A549 (cell line): ENCODE results near the gene IQCE. TPM values are rescaled to one million over a fixed set of nuclear protein-coding genes. Genes with fewer than 3 reads are reported as not detected.

Experiments used
- ATAC-seq, 2 experiments: fragments of 200-7000 bp in 1 of 2; fragments of >200 bp in 1 of 2; cut with Nextera tagmentation in 1 of 2; cut with Tn5 transposase in 1 of 2; 3 replicates each; pipeline versions ENCODE4 v1.8.0 to v1.9.1; 2018 to 2020; ENCODE audit warnings: mild to moderate bottlenecking in 1 of 2, moderate library complexity in 1 of 2
- CTCF ChIA-PET: fragments of 300-600 bp; sonication (Branson Sonifier 250); formaldehyde crosslinking; extraction: SDS; loops from one replicate; lab custom pipeline; 2021; ENCODE audit warnings: antibody characterized with exemption, inconsistent platforms; lab: Yijun Ruan, JAX
- POLR2A ChIA-PET: fragments of 350-600 bp; formaldehyde crosslinking; extraction: SDS; loops from one replicate; lab custom pipeline; 2021; ENCODE audit warnings: antibody characterized with exemption, inconsistent platforms; lab: Yijun Ruan, JAX
- DNase-seq, 2 experiments: peaks; one replicate each; pipeline versions ENCODE4 v3.0.0 to v3.0.0-alpha.2; 2011 to 2016; ENCODE audit warnings: low read depth in 1 of 2, low spot score in 1 of 2
- FAIRE-seq: peaks from 2 replicates; lab custom pipeline; 2011; peaks lifted over from hg19 to GRCh38; lab: Jason Lieb, UNC
- H3K27ac ChIP-seq, 2 experiments: fragments of >200 bp; sonication (Bioruptor Twin); formaldehyde crosslinking; 3 replicates each; pipeline ENCODE4 v1.5.1; 2016 to 2017
- H3K4me1 ChIP-seq: fragments of >200 bp; sonication (Bioruptor Twin); formaldehyde crosslinking; 3 replicates; pipeline ENCODE4 v1.6.1; 2016
- H3K4me2 ChIP-seq: fragments of >200 bp; sonication (Bioruptor Twin); formaldehyde crosslinking; 3 replicates; pipeline ENCODE4 v1.6.1; 2016
- H3K4me3 ChIP-seq: fragments of >200 bp; sonication (Bioruptor Twin); formaldehyde crosslinking; 3 replicates; pipeline ENCODE4 v1.5.1; 2016
- H3K9me3 ChIP-seq: fragments of >200 bp; sonication (Bioruptor Twin); formaldehyde crosslinking; 3 replicates; pipeline ENCODE4 v1.6.1; 2016
- BHLHE40 ChIP-seq: IDR thresholded peaks from 2 replicates; pipeline ENCODE4 v1.6.1; 2012; ENCODE audit warnings: low read depth, low read length, inconsistent platforms
- CBX2 ChIP-seq: fragments of 200-600 bp; sonication (generic); IDR thresholded peaks from 2 replicates; pipeline ENCODE4 v1.6.1; 2016; ENCODE audit warnings: low read depth, mild to moderate bottlenecking, borderline replicate concordance
- CEBPB ChIP-seq, 2 experiments: fragments of >200 bp in 1 of 2; sonication (Bioruptor Twin) in 1 of 2; formaldehyde crosslinking in 1 of 2; IDR thresholded peaks; 2 replicates each; pipeline ENCODE4 v1.6.1; 2012 to 2016
- EHF ChIP-seq: fragments of 250-450 bp; sonication (Bioruptor Pico); IDR thresholded peaks from 2 replicates; pipeline ENCODE4 v1.5.0; 2020; ENCODE audit warnings: mild to moderate bottlenecking
- EHMT2 ChIP-seq: fragments of 200-600 bp; sonication (generic); IDR thresholded peaks from 2 replicates; pipeline ENCODE4 v1.6.1; 2016; ENCODE audit warnings: antibody characterized with exemption, low read depth, mild to moderate bottlenecking, moderate library complexity
- ELK1 ChIP-seq: fragments of 150-350 bp; IDR thresholded peaks from 2 replicates; pipeline ENCODE4 v1.6.1; 2014; ENCODE audit warnings: low read depth, mild to moderate bottlenecking, low read length
- GATA3 ChIP-seq: IDR thresholded peaks from 2 replicates; pipeline ENCODE4 v1.6.1; 2012; ENCODE audit warnings: borderline replicate concordance
- HOXA7 ChIP-seq: fragments of 250-450 bp; sonication (Bioruptor Pico); IDR thresholded peaks from 2 replicates; pipeline ENCODE4 v1.5.0; 2020; ENCODE audit warnings: mild to moderate bottlenecking, moderate library complexity
- HOXB13 ChIP-seq: fragments of 250-450 bp; sonication (Bioruptor Pico); IDR thresholded peaks from 2 replicates; pipeline ENCODE4 v1.5.0; 2020; ENCODE audit warnings: low read depth, mild to moderate bottlenecking, moderate library complexity
- JUNB ChIP-seq: fragments of >200 bp; sonication (Bioruptor Twin); formaldehyde crosslinking; IDR thresholded peaks from 2 replicates; pipeline ENCODE4 v1.6.1; 2016
- MYC ChIP-seq: IDR thresholded peaks from 2 replicates; pipeline ENCODE4 v1.6.1; 2012; ENCODE audit warnings: mild to moderate bottlenecking, inconsistent platforms, low read length, improper control_type of control experiment, borderline replicate concordance
- NPAS2 ChIP-seq: fragments of 250-450 bp; sonication (Bioruptor Pico); IDR thresholded peaks from 2 replicates; pipeline ENCODE4 v1.8.0; 2022; ENCODE audit warnings: mild to moderate bottlenecking, moderate library complexity, borderline replicate concordance
- NR3C1 ChIP-seq: fragments of >200 bp; sonication (Bioruptor Twin); formaldehyde crosslinking; IDR thresholded peaks from 3 replicates; pipeline ENCODE4 v1.6.1; 2017
- PHF8 ChIP-seq: fragments of 200-600 bp; sonication (generic); IDR thresholded peaks from 2 replicates; pipeline ENCODE4 v1.6.1; 2016; ENCODE audit warnings: low read depth, mild to moderate bottlenecking, antibody characterized with exemption, moderate library complexity, borderline replicate concordance
- POLR2A ChIP-seq: IDR thresholded peaks from 2 replicates; pipeline ENCODE4 v1.6.1; 2012; ENCODE audit warnings: mild to moderate bottlenecking, low read length
- SREBF2 ChIP-seq: fragments of 450-650 bp; IDR thresholded peaks from 2 replicates; pipeline ENCODE4 v1.6.1; 2014; ENCODE audit warnings: mild to moderate bottlenecking, moderate library complexity
- TP53 ChIP-seq: fragments of 250-450 bp; sonication (Bioruptor Pico); IDR thresholded peaks from 2 replicates; pipeline ENCODE4 v1.5.0; 2021; ENCODE audit warnings: mild to moderate bottlenecking, moderate library complexity
- USF2 ChIP-seq: fragments of 450-650 bp; IDR thresholded peaks from 2 replicates; pipeline ENCODE4 v1.6.1; 2014; ENCODE audit warnings: antibody characterized with exemption
- ZC3H11A ChIP-seq: fragments of 450-650 bp; IDR thresholded peaks from 2 replicates; pipeline ENCODE4 v1.6.1; 2014; ENCODE audit warnings: antibody characterized with exemption, mild to moderate bottlenecking
- ZNF302 ChIP-seq: fragments of 250-450 bp; sonication (Bioruptor Pico); IDR thresholded peaks from 2 replicates; pipeline ENCODE4 v1.9.0; 2021; ENCODE audit warnings: inconsistent platforms, mild to moderate bottlenecking, moderate library complexity
- WGBS: methylation state at CpG from one replicate; pipeline ENCODE4 v1.1.6; 2017; ENCODE audit errors: missing lambda C conversion rate; 5-methylcytosine and 5-hydroxymethylcytosine counted together
- polyA plus RNA-seq, 4 experiments: library from polyadenylated mRNA; depleted of rRNA in 3 of 4; stranded (reverse); fragments of >200 nt; fragmentation: RNase III in 1 of 4; extraction: RNeasy Plus Mini Kit Qiagen cat#74134 plus additional on column Dnase treatment in 1 of 4; gene quantifications; 2 replicates in 3 of 4; 3 replicates in 1 of 4; pipeline ENCODE4 v1.2.3, GENCODE V29; 2011 to 2017

IQCE gene
- polyA plus RNA-seq, 2 of the 4 experiments (the other 2 are of a cell fraction), result 10.6 to 13.0 TPM

GRCh38 chr7:2576742-2577491 lies 18.1 kb downstream of the IQCE start:
- no peak overlapping the region for H3K4me3 ChIP-seq
- H3K27ac ChIP-seq, result no peak overlapping the region
- H3K4me1 ChIP-seq, result peaks cover 7% of the 10 kb centered on the region
- FAIRE-seq (no peak), DNase-seq (no peak), ATAC-seq (no peak)
- H3K9me3 ChIP-seq, result no peaks in the 10 kb centered on the region
- 90% methylated on average over 50 of the region's 56 CpGs for WGBS
- no peak for TF ChIP-seq EHF (CRISPR knock-in tag)
- TF ChIP-seq HOXA7 (CRISPR knock-in tag), result no peak
- no peak for TF ChIP-seq PHF8
- no peak for TF ChIP-seq ZC3H11A
- no peak overlapping the region for H3K4me2 ChIP-seq
- POLR2A ChIA-PET, result no interaction called here
- CTCF ChIA-PET, result interaction anchor here (0.7 to 1.8 kb wide), 3 partner anchors 9 to 91 kb away, joined by 3 to 7 read pairs (median 4); no protein-coding TSS in a partner anchor

DNA sequence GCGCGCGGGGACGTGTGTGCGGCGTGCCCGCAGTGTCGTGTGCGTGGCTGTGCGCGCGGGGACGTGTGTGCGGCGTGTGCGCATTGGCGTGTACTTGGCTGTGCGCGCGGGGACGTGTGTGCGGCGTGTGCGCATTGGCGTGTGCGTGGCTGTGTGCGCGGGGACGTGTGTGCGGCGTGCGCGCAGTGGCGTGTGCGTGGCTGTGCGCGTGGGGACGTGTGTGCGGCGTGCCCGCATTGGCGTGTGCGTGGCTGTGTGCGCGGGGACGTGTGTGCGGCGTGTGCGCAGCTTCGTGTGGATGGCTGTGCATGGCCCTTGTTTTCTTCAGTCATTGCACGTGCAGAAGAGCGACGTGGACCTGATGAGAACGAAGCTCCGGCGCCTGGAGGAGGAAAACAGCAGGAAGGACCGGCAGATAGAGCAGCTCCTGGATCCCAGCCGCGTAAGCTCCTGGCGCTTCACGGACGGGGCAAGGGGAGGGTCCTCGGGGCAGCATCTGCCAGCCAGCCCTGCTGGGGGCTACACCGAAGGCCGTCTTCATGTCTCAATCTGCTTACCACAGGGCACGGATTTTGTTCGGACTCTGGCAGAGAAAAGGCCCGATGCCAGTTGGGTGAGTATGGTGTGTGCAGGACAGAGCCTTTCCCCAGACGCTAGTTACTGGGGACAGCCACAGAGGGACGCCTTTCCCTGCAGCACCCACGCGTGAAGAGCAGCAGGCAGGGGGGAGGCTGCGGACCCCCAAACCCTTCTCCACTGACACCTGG lies 19.3 kb downstream of the IQCE start:
- FAIRE-seq (no peak), ATAC-seq (no peak), DNase-seq (no peak)
- CTCF ChIA-PET, result interaction anchor here (0.6 to 0.8 kb wide), 2 partner anchors 79 to 141 kb away, joined by 3 to 4 read pairs; no protein-coding TSS in a partner anchor
- no peaks in the 10 kb centered on the region for H3K4me1 ChIP-seq
- H3K9me3 ChIP-seq, result no peaks in the 10 kb centered on the region
- no peak overlapping the region for H3K27ac ChIP-seq
- TF ChIP-seq TP53 (CRISPR knock-in tag) (no peak), PHF8 (no peak), BHLHE40 (no peak), EHMT2 (no peak), JUNB (no peak), MYC (no peak), USF2 (no peak), GATA3 (no peak), ELK1 (no peak)
- TF ChIP-seq, all 56 proteins: peak for 0
- no peak overlapping the region for H3K4me3 ChIP-seq
- POLR2A ChIA-PET, result no interaction called here
- 96% methylated on average over 61 of the region's 73 CpGs for WGBS
- no peak overlapping the region for H3K4me2 ChIP-seq

DNA sequence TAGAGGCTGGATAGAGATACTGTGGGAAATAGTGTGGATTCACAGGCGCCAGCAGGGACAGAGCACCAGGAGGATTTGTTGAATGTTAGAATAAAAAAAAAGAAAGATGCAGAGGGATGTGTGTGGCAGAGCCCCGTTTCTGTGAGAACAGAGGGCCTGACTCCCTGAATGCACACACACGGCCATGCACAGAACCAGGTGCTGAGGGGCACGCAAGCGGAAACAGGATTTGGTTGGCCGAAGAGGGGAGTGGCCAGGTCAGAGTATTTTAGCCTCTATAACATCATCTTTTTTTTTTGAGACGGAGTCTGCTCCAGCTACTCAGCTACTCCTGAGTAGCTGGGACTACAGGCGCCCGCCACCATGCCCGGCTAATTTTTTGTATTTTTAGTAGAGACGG lies 21.9 kb downstream of the IQCE start:
- ChIA-PET CTCF (interaction anchor here (0.8 kb wide), 1 partner anchor 53 kb away, joined by 4 read pairs; no protein-coding TSS in a partner anchor), POLR2A (no interaction called here)
- DNase-seq (no peak), FAIRE-seq (no peak), ATAC-seq (no peak)
- 91% methylated on average over 11 of the region's 11 CpGs for WGBS
- TF ChIP-seq NPAS2 (CRISPR knock-in tag), result no peak
- no peak for TF ChIP-seq CEBPB (IDR thresholded peaks at IDR 0.05)
- no peak for TF ChIP-seq PHF8
- no peak for TF ChIP-seq SREBF2
- TF ChIP-seq NR3C1, result no peak
- no peak for TF ChIP-seq ZNF302 (CRISPR knock-in tag)
- no peak for TF ChIP-seq POLR2A
- no peak for TF ChIP-seq CBX2
- TF ChIP-seq HOXB13 (CRISPR knock-in tag), result no peak
- Histone ChIP-seq H3K4me1 (no peaks in the 10 kb centered on the region), H3K27ac (no peak overlapping the region), H3K9me3 (no peaks in the 10 kb centered on the region), H3K4me3 (no peak overlapping the region), H3K4me2 (no peak overlapping the region)
